HepG2 (cell line): ENCODE data around the gene TSPAN2.

Experiments used
- HBP1 ChIP-seq: IDR thresholded peaks from 2 replicates; pipeline ENCODE4 v1.6.1; 2016; ENCODE audit warnings: low read depth, control low read depth
- HOXA7 ChIP-seq: sonication (generic); formaldehyde crosslinking; IDR thresholded peaks from 2 replicates; pipeline ENCODE4 v1.8.1; 2022; ENCODE audit warnings: mild to moderate bottlenecking, missing genetic modification reagents, moderate library complexity
- MAFF ChIP-seq: IDR thresholded peaks from 2 replicates; pipeline ENCODE4 v1.6.1; 2011; ENCODE audit warnings: low read depth, low read length, improper control_type of control experiment
- POLR2A ChIP-seq, 2 experiments: IDR thresholded peaks; 2 replicates each; pipeline ENCODE4 v1.6.1; 2011; ENCODE audit warnings: low read depth in 2 of 2, low read length in 2 of 2, mild to moderate bottlenecking in 1 of 2, moderate library complexity in 1 of 2; ENCODE audit not compliant: insufficient read depth in 1 of 2
- SMC3 ChIP-seq: IDR thresholded peaks from 2 replicates; pipeline ENCODE4 v1.6.1; 2011; ENCODE audit warnings: low read length, improper control_type of control experiment

- TF ChIP-seq SMC3 (no peak), HBP1 (CRISPR knock-in tag) (no peak), HOXA7 (CRISPR knock-in tag) (no peak), POLR2A (IDR thresholded peaks at IDR 0.05; ENCODE audit: insufficient read depth in 1 of 2, low read depth in 2 of 2, low read length in 2 of 2) (no peak), MAFF (no peak)
These were observed 16.5 kb upstream of the TSPAN2 start for GRCh38 chr1:115105831-115106230.
